DND-41 (cell line): ENCODE data around the gene KRTAP4-7.

Experiments
- ATAC-seq: fragments of 200-7000 bp; cut with Tn5 transposase; 3 replicates; pipeline ENCODE4 v1.9.1; 2021; ENCODE audit warnings: low read depth; ENCODE audit not compliant: insufficient read depth
- DNase-seq: peaks from one replicate; pipeline ENCODE4 v3.0.0-alpha.2; 2020
- H2AFZ ChIP-seq: 2 replicates; pipeline ENCODE4 v1.6.0; 2012; ENCODE audit warnings: low read depth, low read length
- H3K27ac ChIP-seq: 2 replicates; pipeline ENCODE4 v1.5.1; 2012; ENCODE audit warnings: low read length, inconsistent platforms
- H3K27me3 ChIP-seq: fragments of 200-600 bp; sonication (generic); 2 replicates; pipeline ENCODE4 v1.6.0; 2012; ENCODE audit warnings: low read length, mild to moderate bottlenecking, inconsistent platforms; ENCODE audit not compliant: insufficient read depth, poor library complexity
- H3K36me3 ChIP-seq: 2 replicates; pipeline ENCODE4 v1.5.1; 2012; ENCODE audit warnings: low read length, inconsistent platforms; ENCODE audit not compliant: insufficient read depth
- H3K4me1 ChIP-seq: 2 replicates; pipeline ENCODE4 v1.5.1; 2012; ENCODE audit warnings: mild to moderate bottlenecking, low read length; ENCODE audit not compliant: insufficient read depth
- H3K4me2 ChIP-seq: 2 replicates; pipeline ENCODE4 v1.6.0; 2012; ENCODE audit warnings: mild to moderate bottlenecking, moderate library complexity, low read length, inconsistent platforms; ENCODE audit not compliant: insufficient read depth
- H3K4me3 ChIP-seq, 2 experiments: fragments of 200-600 bp in 1 of 2; shearing (Covaris generic) in 1 of 2; 2 replicates each; pipeline ENCODE4 v1.5.1; 2012 to 2016; ENCODE audit warnings: inconsistent platforms in 2 of 2, low read length in 2 of 2, mild to moderate bottlenecking in 2 of 2, low read depth in 1 of 2, moderate library complexity in 1 of 2
- H3K79me2 ChIP-seq: 2 replicates; pipeline ENCODE4 v1.6.0; 2012; ENCODE audit warnings: low read length, inconsistent platforms; ENCODE audit not compliant: insufficient read depth
- H3K9ac ChIP-seq: 2 replicates; pipeline ENCODE4 v1.6.0; 2012; ENCODE audit warnings: low read depth, mild to moderate bottlenecking, inconsistent platforms, low read length, moderate library complexity
- H3K9me3 ChIP-seq: 2 replicates; pipeline ENCODE4 v1.5.1; 2012; ENCODE audit warnings: low read length, moderate library complexity, mild to moderate bottlenecking, inconsistent platforms; ENCODE audit not compliant: insufficient read depth, severe bottlenecking
- H4K20me1 ChIP-seq: 2 replicates; pipeline ENCODE4 v1.6.0; 2012; ENCODE audit warnings: low read length; ENCODE audit not compliant: insufficient read depth
- CTCF ChIP-seq: IDR thresholded peaks from 2 replicates; pipeline ENCODE4 v1.5.1; 2012; ENCODE audit warnings: borderline replicate concordance, low read length, moderate library complexity, mild to moderate bottlenecking; ENCODE audit not compliant: poor library complexity, severe bottlenecking; ENCODE audit errors: extremely low read depth
- EZH2 ChIP-seq: IDR thresholded peaks from 3 replicates; pipeline ENCODE4 v1.6.1; 2012; ENCODE audit warnings: borderline replicate concordance, low read depth, mild to moderate bottlenecking, moderate library complexity, low read length, inconsistent platforms; ENCODE audit not compliant: severe bottlenecking

Gene KRTAP4-7

DNA sequence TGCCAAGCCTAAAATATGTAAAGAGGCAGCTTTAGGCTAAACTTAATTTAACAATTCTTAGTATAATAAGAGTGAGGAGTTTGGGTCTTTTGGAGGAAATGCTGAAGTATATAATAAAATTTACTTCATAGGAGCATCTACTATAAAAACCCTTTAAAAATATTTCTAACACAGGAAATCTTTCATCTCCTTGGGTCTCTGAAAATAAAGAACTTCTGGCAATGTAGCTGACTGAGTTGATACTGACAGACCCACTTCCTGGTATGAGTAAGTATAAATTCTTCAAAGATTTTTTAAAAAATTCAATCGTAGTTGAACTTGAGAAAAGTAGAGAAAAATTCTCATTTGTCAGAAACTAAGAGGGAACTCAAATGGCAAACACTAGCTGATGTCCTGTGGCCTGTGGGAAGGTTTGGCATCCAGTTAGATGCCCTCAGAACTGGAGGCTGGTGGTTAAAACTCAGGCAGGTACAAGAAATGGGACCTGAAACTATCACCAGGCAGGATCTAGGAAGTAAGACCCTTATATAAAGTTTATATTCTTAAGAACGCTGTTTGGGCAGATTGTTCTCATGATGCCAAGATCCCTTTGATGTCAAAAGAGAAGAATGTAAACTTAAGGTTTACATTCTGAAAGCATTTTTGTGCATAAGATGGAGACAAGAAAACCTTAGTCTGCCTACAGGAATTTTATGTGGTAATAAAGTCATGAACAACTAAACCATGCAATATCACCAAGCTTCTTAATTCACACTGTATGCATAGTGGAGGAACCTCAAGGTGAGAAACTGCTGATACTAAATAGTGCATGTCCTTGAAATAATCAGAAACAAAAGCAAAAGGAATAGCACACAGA, 50.2 kb downstream of the KRTAP4-7 start:
- no peaks in the 10 kb centered on the region for H3K9me3 ChIP-seq
- DNase-seq (no peak), ATAC-seq (no peak)
- H4K20me1 ChIP-seq: no peaks in the 10 kb centered on the region
- H3K27me3 ChIP-seq: peaks cover 6% of the 10 kb centered on the region
- TF ChIP-seq EZH2: no peak
- TF ChIP-seq CTCF: no peak
- H3K4me1 ChIP-seq: no peaks in the 10 kb centered on the region
- no peaks in the 10 kb centered on the region for H3K79me2 ChIP-seq
- no peak overlapping the region for H3K4me2 ChIP-seq
- no peak overlapping the region for H3K27ac ChIP-seq
- no peak overlapping the region for H3K9ac ChIP-seq
- H3K4me3 ChIP-seq: no peak overlapping the region
- H3K36me3 ChIP-seq: no peaks in the 10 kb centered on the region
- H2AFZ ChIP-seq: no peak overlapping the region
